Thoracic aorta (tissue), 2 donors: ENCODE data around the gene CPB2. TPM values are rescaled to one million over a fixed set of nuclear protein-coding genes. Genes with fewer than 3 reads are reported as not detected.

Source experiments
- ATAC-seq: fragments of 150-250 bp; one replicate; pipeline ENCODE4 v1.8.0; 2017; ENCODE audit warnings: low read depth; ENCODE audit not compliant: insufficient number of reproducible peaks, low FRiP score
- DNase-seq: peaks from one replicate; pipeline ENCODE4 v3.0.0-alpha.2; 2020; ENCODE audit warnings: low spot score
- H3K27ac ChIP-seq, 2 donors: fragments of 200-600 bp; sonication (generic); 1 replicate in 1 of 2; 2 replicates in 1 of 2; pipeline ENCODE4 v1.5.1; 2016; ENCODE audit warnings: mild to moderate bottlenecking in 2 of 2, moderate library complexity in 2 of 2
- H3K27me3 ChIP-seq: fragments of 200-600 bp; sonication (generic); replicated peaks from 2 replicates; pipeline ENCODE4 v1.6.0; 2016; ENCODE audit warnings: mild to moderate bottlenecking; ENCODE audit not compliant: insufficient read depth
- H3K36me3 ChIP-seq: fragments of 200-600 bp; sonication (generic); one replicate; pipeline ENCODE4 v1.5.1; 2016
- H3K4me1 ChIP-seq, 2 donors: fragments of 200-600 bp; sonication (generic); 1 replicate in 1 of 2; 2 replicates in 1 of 2; pipeline versions ENCODE4 v1.5.1 to v1.6.0; 2016; ENCODE audit warnings: low read depth in 2 of 2, mild to moderate bottlenecking in 1 of 2; ENCODE audit not compliant: control insufficient read depth in 1 of 2
- H3K4me3 ChIP-seq: fragments of 200-600 bp; sonication (generic); 2 replicates; pipeline ENCODE4 v1.5.1; 2016; ENCODE audit warnings: mild to moderate bottlenecking
- H3K9me3 ChIP-seq: fragments of 200-600 bp; sonication (generic); 2 replicates; pipeline ENCODE4 v1.5.1; 2016
- total RNA-seq, 2 donors: library from RNA; depleted of rRNA; stranded (reverse); fragments of >200 nt; gene quantifications; one replicate each; pipeline versions ENCODE4 v1.1.0 to v1.2.3, GENCODE V29; 2016
- TF ChIP-seq, protein P1 (sequence below): fragments of 200-600 bp; sonication (generic); IDR thresholded peaks from one replicate; pipeline ENCODE4 v1.5.1; 2019; ENCODE audit warnings: antibody characterized with exemption

CPB2 gene
- total RNA-seq, 2 donors from 2014 or later, result not detected

DNA sequence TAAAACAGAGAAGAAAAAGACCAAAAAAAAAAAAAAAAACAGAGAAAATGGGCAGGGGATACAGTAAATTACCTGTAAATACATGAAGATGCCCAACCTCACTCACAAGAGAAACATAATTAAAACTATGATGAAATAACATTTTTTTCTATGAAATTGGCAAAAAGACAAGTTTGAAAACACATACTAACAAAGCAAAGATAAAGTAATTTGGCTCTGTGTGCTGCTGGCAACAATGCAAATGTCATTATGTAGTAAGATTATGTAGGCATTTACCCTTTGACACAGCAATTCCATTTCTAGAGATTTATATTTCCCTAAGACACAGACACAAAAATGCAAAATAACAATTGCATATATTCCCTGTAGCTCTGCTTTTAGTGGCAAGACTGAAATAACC lies 72.5 kb downstream of the CPB2 start:
- no peaks in the 10 kb centered on the region for H3K4me1 ChIP-seq
- ATAC-seq, result no peak
- TF ChIP-seq, protein P1, sequence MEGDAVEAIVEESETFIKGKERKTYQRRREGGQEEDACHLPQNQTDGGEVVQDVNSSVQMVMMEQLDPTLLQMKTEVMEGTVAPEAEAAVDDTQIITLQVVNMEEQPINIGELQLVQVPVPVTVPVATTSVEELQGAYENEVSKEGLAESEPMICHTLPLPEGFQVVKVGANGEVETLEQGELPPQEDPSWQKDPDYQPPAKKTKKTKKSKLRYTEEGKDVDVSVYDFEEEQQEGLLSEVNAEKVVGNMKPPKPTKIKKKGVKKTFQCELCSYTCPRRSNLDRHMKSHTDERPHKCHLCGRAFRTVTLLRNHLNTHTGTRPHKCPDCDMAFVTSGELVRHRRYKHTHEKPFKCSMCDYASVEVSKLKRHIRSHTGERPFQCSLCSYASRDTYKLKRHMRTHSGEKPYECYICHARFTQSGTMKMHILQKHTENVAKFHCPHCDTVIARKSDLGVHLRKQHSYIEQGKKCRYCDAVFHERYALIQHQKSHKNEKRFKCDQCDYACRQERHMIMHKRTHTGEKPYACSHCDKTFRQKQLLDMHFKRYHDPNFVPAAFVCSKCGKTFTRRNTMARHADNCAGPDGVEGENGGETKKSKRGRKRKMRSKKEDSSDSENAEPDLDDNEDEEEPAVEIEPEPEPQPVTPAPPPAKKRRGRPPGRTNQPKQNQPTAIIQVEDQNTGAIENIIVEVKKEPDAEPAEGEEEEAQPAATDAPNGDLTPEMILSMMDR, result no peak

DNA sequence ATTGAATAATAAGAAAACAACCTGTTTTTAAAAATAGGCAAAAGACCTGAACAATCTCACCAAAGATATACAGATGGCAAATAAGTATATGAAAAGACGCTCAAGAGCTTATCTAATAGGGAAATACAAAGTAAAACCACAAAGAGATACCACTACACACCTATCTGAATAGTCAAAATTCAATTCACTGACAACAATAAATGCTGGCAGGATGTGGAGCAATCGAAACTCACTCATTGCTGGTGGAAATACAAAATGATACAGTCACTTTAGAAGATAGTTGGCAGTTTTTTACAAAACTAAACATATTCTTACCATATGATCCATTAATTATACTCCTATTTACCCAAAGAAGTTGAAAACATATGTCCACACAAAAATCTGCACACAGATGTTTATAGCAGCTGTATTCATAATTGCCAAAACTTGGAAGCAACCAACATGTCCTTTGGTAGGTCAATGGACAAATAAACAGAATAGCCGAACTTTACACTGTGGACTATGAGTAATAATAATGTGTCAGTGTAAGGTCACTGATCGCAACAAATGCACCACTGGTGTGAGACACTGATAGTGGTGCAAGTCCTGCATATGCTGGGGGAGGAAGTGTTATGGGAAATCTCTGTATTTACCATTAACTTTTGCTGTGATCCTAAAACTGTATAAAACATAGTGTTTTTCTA lies 73.1 kb downstream of the CPB2 start:
- Histone ChIP-seq H3K27me3 (no peaks in the 10 kb centered on the region), H3K36me3 (no peaks in the 10 kb centered on the region), H3K4me3 (no peak overlapping the region), H3K4me1 (no peaks in the 10 kb centered on the region), H3K27ac (no peak overlapping the region), H3K9me3 (peaks cover 6% of the 10 kb centered on the region)
- DNase-seq (no peak), ATAC-seq (no peak)
- TF ChIP-seq, protein P1, result no peak

More for the DNA sequence above, 72.5 kb downstream of the CPB2 start:
- peaks cover 6% of the 10 kb centered on the region for H3K9me3 ChIP-seq
- DNase-seq, result no peak
- no peaks in the 10 kb centered on the region for H3K27me3 ChIP-seq
- H3K4me3 ChIP-seq, result no peak overlapping the region
- H3K36me3 ChIP-seq, result no peaks in the 10 kb centered on the region
- H3K27ac ChIP-seq, result no peak overlapping the region

DNA sequence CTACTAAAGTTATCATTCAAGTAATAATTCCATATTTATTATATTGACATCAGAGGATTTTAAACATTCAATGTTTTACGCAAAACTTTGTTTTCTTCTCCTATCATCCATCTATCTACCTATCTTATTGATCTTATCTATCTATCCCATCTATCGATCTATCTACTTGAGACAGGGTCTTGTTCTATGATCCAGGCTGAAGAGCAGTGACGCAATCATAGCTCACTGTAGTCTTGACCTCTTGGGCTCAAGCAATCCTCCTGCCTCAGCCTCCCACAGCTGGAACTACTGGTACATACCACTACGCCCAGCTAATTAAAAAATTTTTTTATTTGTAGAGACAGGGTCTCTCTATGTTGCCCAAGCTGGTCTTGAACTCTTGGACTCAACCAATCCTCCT lies 79.7 kb downstream of the CPB2 start:
- no peak overlapping the region for H3K27ac ChIP-seq
- TF ChIP-seq, protein P1, result no peak

DNA sequence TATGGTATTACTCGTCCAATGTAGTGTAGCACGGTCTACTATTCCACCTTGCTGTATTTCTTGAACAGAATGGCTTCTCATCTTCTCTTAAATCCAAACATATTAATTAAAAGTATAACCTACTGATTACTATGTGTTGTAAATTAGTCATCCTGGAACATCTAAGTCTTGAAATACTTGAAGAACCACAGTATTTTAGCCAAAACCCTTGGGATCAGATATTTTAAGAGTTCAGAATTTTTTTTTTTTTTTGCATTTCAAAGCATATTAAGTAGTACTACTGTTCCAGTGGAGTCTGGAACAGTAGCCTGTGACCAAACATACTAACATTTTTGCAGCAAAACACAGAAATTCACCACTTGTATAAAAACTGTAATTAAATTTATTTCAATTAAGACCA lies 82.4 kb downstream of the CPB2 start:
- no peak for ATAC-seq
- H3K9me3 ChIP-seq, result no peaks in the 10 kb centered on the region
- peaks cover 8% of the 10 kb centered on the region for H3K36me3 ChIP-seq
- no peak overlapping the region for H3K4me3 ChIP-seq
- H3K27me3 ChIP-seq, result no peaks in the 10 kb centered on the region
- H3K27ac ChIP-seq, result no peak overlapping the region
- no peaks in the 10 kb centered on the region for H3K4me1 ChIP-seq
- DNase-seq, result no peak
- TF ChIP-seq, protein P1, result no peak

More for the DNA sequence above, 79.7 kb downstream of the CPB2 start:
- no peaks in the 10 kb centered on the region for H3K36me3 ChIP-seq
- H3K27me3 ChIP-seq, result no peaks in the 10 kb centered on the region
- ATAC-seq (no peak), DNase-seq (no peak)
- H3K4me1 ChIP-seq, result no peaks in the 10 kb centered on the region
- no peak overlapping the region for H3K4me3 ChIP-seq
- peaks cover 3% of the 10 kb centered on the region for H3K9me3 ChIP-seq

DNA sequence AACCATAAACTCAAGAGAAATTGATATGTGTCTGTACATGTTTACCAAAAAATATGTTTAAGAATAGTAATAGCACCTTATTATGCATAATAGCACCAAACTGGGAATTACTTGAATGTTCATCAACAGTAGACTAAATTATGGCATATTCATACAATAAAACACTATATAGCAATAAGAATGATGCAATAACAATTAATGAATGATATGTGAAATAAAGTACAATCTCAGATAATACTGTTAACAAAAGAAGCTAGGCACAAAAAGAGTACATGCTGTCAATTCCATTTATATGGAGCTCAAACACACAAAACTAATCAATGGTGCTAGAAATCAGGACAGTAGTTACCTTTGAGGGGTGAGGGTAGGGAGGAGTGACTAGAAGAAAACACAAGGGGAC lies 88.6 kb downstream of the CPB2 start:
- Histone ChIP-seq H3K27ac (no peak overlapping the region), H3K36me3 (peaks cover 23% of the 10 kb centered on the region), H3K27me3 (no peaks in the 10 kb centered on the region), H3K4me1 (no peaks in the 10 kb centered on the region), H3K9me3 (no peaks in the 10 kb centered on the region), H3K4me3 (no peak overlapping the region)
- no peak for ATAC-seq
- TF ChIP-seq, protein P1, result no peak
- DNase-seq, result no peak
